GM23248 (cell line): ENCODE data around the gene BCR. TPM values are rescaled to one million over a fixed set of nuclear protein-coding genes. Genes with fewer than 3 reads are reported as not detected.
A peak's percentile ranks its signal among the peaks of the same experiment; 100 is the strongest.

Source experiments
- DNase-seq: peaks from one replicate; pipeline ENCODE4 v3.0.0-alpha.2; 2015
- H2AFZ ChIP-seq: fragments of 200-600 bp; sonication (generic); 2 replicates; pipeline ENCODE4 v1.6.1; 2016; ENCODE audit warnings: antibody characterized with exemption
- H3F3A ChIP-seq: fragments of 200-600 bp; sonication (generic); 2 replicates; pipeline ENCODE4 v1.6.1; 2016; ENCODE audit warnings: mild to moderate bottlenecking, antibody characterized with exemption, mixed run types; ENCODE audit not compliant: insufficient read depth
- H3K27ac ChIP-seq: fragments of 200-600 bp; sonication (generic); 2 replicates; pipeline ENCODE4 v1.5.1; 2016; ENCODE audit warnings: mild to moderate bottlenecking
- H3K27me3 ChIP-seq: fragments of 200-600 bp; sonication (generic); replicated peaks from 2 replicates; pipeline ENCODE4 v1.6.1; 2016; ENCODE audit warnings: mild to moderate bottlenecking; ENCODE audit not compliant: insufficient read depth
- H3K36me3 ChIP-seq: fragments of 200-600 bp; sonication (generic); 2 replicates; pipeline ENCODE4 v1.6.1; 2016; ENCODE audit warnings: low read depth, mild to moderate bottlenecking
- H3K4me1 ChIP-seq: fragments of 200-600 bp; sonication (generic); 2 replicates; pipeline ENCODE4 v1.6.1; 2016; ENCODE audit warnings: mild to moderate bottlenecking; ENCODE audit not compliant: insufficient read depth
- H3K4me2 ChIP-seq: fragments of 200-600 bp; sonication (generic); one replicate; pipeline ENCODE4 v1.6.1; 2016; ENCODE audit warnings: mild to moderate bottlenecking; ENCODE audit not compliant: unreplicated experiment
- H3K4me3 ChIP-seq: fragments of 200-600 bp; sonication (generic); 2 replicates; pipeline ENCODE4 v1.5.1; 2016; ENCODE audit warnings: mild to moderate bottlenecking
- H3K79me2 ChIP-seq: fragments of 200-600 bp; sonication (generic); 2 replicates; pipeline ENCODE4 v1.6.1; 2016; ENCODE audit warnings: mild to moderate bottlenecking; ENCODE audit not compliant: insufficient read depth
- H3K9ac ChIP-seq: fragments of 200-600 bp; sonication (generic); 2 replicates; pipeline ENCODE4 v1.6.1; 2016; ENCODE audit warnings: mild to moderate bottlenecking
- H3K9me2 ChIP-seq: fragments of 200-600 bp; sonication (generic); 2 replicates; pipeline ENCODE4 v1.6.1; 2016; ENCODE audit warnings: mixed run types, mild to moderate bottlenecking, moderate library complexity; ENCODE audit not compliant: insufficient read depth
- H3K9me3 ChIP-seq: fragments of 200-600 bp; sonication (generic); one replicate; pipeline ENCODE4 v1.6.1; 2017; ENCODE audit warnings: low read depth
- H4K20me1 ChIP-seq: fragments of 200-600 bp; sonication (generic); 2 replicates; pipeline ENCODE4 v1.6.0; 2016; ENCODE audit not compliant: insufficient read depth
- EZH2 ChIP-seq: fragments of 200-600 bp; sonication (generic); IDR thresholded peaks from 2 replicates; pipeline ENCODE4 v1.6.1; 2018; ENCODE audit warnings: antibody characterized with exemption, mild to moderate bottlenecking; ENCODE audit not compliant: insufficient read depth, poor library complexity, severe bottlenecking
- EZH2phosphoT487 ChIP-seq: fragments of 200-600 bp; sonication (generic); IDR thresholded peaks from 2 replicates; pipeline ENCODE4 v1.6.1; 2018; ENCODE audit warnings: antibody characterized with exemption, moderate library complexity, mild to moderate bottlenecking, low read depth; ENCODE audit not compliant: insufficient read depth
- WGBS, 2 experiments: methylation state at CpG; one replicate each; pipeline ENCODE4 v1.1.6; 2015 to 2017; ENCODE audit warnings: low lambda C conversion rate in 2 of 2, low coverage in 1 of 2; ENCODE audit errors: missing lambda C conversion rate in 2 of 2; 5-methylcytosine and 5-hydroxymethylcytosine counted together
- in situ Hi-C: fragments of 300-500 bp; cut with MboI; formaldehyde crosslinking; loops from 2 replicates; pipeline ENCODE4 v1.15.0; 2020
- polyA plus RNA-seq: library from polyadenylated mRNA; unstranded; fragments of >200 nt; fragmentation: Nextera tagmentation; extraction: Ambion mirVana; gene quantifications from 2 replicates; pipeline ENCODE4 v1.2.1, GENCODE V29; 2016
- total RNA-seq: library from RNA; depleted of rRNA; stranded (reverse); fragments of >200 nt; shearing (Covaris generic); gene quantifications from 2 replicates; pipeline ENCODE4 v1.2.3, GENCODE V29; 2014

The BCR gene
- total and polyA plus RNA-seq, 2 experiments from 2014 or later: 4.7 to 30.0 TPM

DNA sequence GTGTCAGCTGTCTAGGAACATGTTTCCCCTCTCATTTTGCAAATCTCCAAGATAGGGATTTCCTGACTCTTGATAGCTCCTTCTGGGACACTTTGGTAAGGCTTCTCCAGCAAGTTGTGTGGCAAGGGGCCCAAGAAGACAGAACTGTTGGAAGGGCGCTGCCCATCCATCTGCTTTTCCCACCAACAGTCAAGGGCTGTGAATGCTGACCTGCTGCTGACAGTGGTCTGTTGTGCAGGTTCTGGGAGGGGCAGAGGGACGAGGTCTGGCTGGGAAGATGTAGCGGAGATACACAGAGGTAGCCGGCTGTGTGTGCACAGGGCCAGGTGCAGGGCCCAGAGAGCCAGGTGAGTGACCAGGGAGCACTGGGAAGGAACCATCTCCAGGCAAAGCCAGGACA is 12.2 kb downstream of the BCR start:
- H3F3A ChIP-seq: 0 out of 2 replicates have a peak, but pooled peaks cover 9% of the 10 kb centered on the region
- H4K20me1 ChIP-seq: 0 out of 2 replicates have a peak, but pooled peaks cover 8% of the 10 kb centered on the region
- no peak overlapping the region for H3K27ac ChIP-seq
- 98 to 100% methylated on average over 4 of the region's 4 CpGs for WGBS, 2 experiments
- TF ChIP-seq EZH2phosphoT487 (no peak), EZH2 (no peak)
- no peaks in the 10 kb centered on the region for H3K27me3 ChIP-seq
- H3K9ac ChIP-seq: no peak overlapping the region
- H2AFZ ChIP-seq: no peak overlapping the region
- no peaks in the 10 kb centered on the region for H3K9me2 ChIP-seq
- DNase-seq: no peak
- peaks cover 97% of the 10 kb centered on the region for H3K79me2 ChIP-seq
- peaks cover 17% of the 10 kb centered on the region for H3K4me1 ChIP-seq
- H3K36me3 ChIP-seq: no peaks in the 10 kb centered on the region
- H3K4me2 ChIP-seq: no peak overlapping the region
- in situ Hi-C loops: loop anchor here (25.0 kb wide), 1 partner anchor 345 kb away; no protein-coding TSS in a partner anchor
- no peaks in the 10 kb centered on the region for H3K9me3 ChIP-seq
- H3K4me3 ChIP-seq: no peak overlapping the region

DNA sequence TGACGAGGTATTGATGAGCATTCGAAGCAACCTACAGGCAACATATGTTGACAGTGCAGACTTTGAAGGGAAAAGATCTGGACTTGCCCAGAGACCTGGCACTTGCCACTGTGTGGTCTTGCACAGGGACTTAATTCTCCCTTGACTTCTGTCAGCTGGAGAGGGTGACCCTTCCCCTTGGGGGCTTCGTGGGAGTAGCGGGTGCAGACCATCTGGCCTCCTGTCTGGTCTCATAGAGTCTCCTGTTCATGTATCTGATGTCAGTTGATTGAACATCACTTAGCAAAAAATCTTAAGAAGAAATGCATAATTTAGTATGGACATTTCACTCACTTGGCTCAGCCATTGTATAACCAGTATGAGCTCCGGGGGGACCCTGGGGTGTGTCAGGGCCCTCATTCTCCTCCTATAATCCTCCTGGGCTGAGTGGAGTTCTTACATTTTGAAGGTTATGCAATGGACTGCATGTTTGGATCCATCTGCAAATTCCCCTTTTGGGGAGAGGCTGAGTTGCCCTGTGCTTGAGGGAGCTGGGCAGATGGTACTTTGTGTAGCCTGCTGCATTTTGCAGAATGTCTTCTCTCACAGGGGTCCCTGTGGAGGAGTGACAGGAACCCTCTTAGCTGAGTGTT is 13.0 kb downstream of the BCR start:
- Histone ChIP-seq H3K79me2 (peaks cover 97% of the 10 kb centered on the region), H3K9me2 (no peaks in the 10 kb centered on the region), H3K36me3 (no peaks in the 10 kb centered on the region), H3K27me3 (no peaks in the 10 kb centered on the region), H3K27ac (peak overlapping the region; percentile 2; the same call in 1 of the 2 replicates), H4K20me1 (0 out of 2 replicates have a peak, but pooled peaks cover 3% of the 10 kb centered on the region), H3K4me1 (peaks cover 9% of the 10 kb centered on the region), H3K9me3 (no peaks in the 10 kb centered on the region), H3F3A (0 out of 2 replicates have a peak, but pooled peaks cover 2% of the 10 kb centered on the region), H3K4me3 (no peak overlapping the region), H2AFZ (no peak overlapping the region), H3K9ac (0 out of 2 replicates have a peak overlapping the region, but pooled peaks have one; percentile 13), H3K4me2 (peak overlapping the region; percentile 73)
- 70 to 76% methylated on average over 5 of the region's 5 CpGs for WGBS, 2 experiments
- no peak for DNase-seq
- in situ Hi-C loops: loop anchor here (25.0 kb wide), 1 partner anchor 344 kb away; no protein-coding TSS in a partner anchor
- TF ChIP-seq EZH2: no peak
- TF ChIP-seq EZH2phosphoT487: no peak

DNA sequence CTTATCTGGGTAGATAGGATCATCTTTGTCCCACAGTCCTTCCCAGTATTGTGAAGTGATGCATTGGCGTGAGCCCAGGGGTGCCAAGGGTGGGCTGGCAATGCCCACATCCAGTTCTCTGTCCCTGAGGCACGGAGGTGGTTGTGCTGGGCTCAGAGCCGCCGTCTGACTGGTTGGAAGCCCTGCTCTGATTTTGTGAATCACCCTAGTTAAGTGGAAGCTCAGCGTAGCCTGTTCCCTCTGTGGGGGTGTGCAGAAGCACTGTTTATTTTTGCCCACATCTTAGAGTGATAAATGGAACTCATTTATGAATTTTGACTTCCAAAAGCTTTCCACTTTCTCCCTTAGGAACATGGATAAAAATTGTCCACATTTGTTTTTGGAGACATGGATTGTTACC is 13.6 kb downstream of the BCR start:
- no peak overlapping the region for H2AFZ ChIP-seq
- no peaks in the 10 kb centered on the region for H3F3A ChIP-seq
- H3K9me2 ChIP-seq: no peaks in the 10 kb centered on the region
- H3K9me3 ChIP-seq: no peaks in the 10 kb centered on the region
- H3K79me2 ChIP-seq: peaks cover 97% of the 10 kb centered on the region
- H3K9ac ChIP-seq: 0 out of 2 replicates have a peak overlapping the region, but pooled peaks have one; percentile 13
- WGBS, 2 experiments: 9 to 28% methylated on average over 5 of the region's 5 CpGs
- TF ChIP-seq EZH2phosphoT487: no peak
- no peak for TF ChIP-seq EZH2
- in situ Hi-C loops: loop anchor here (25.0 kb wide), 1 partner anchor 343 kb away; no protein-coding TSS in a partner anchor
- H3K27me3 ChIP-seq: no peaks in the 10 kb centered on the region
- H3K4me3 ChIP-seq: no peak overlapping the region
- peak overlapping the region; percentile 73 for H3K4me2 ChIP-seq
- peak overlapping the region; percentile 2; the same call in 1 of the 2 replicates for H3K27ac ChIP-seq
- no peaks in the 10 kb centered on the region for H3K36me3 ChIP-seq
- 0 out of 2 replicates have a peak, but pooled peaks cover 3% of the 10 kb centered on the region for H4K20me1 ChIP-seq
- DNase-seq: peak; percentile 85
- H3K4me1 ChIP-seq: peaks cover 7% of the 10 kb centered on the region

DNA sequence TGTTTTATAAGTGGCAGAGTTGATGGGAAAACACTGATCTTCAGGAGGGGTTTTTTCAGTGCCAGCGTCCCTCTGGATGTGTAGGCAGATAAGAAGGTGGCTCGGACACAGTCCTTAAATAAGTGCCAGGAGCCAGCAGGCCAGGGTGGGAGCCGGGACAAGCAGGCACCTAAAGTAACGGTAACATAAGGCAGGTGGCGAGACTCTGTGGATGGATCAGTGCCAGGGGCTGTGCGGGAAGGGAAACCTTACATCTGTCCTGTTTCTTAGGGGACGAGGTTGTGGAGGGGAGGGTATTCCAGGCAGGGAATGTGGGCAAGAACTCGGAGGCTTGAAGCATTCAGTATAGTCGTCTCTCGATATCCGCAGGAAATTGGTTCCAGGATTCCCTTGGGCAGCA is 15.9 kb downstream of the BCR start:
- TF ChIP-seq EZH2: no peak
- no peak for TF ChIP-seq EZH2phosphoT487
- Histone ChIP-seq H3K4me2 (no peak overlapping the region), H3K9me2 (no peaks in the 10 kb centered on the region), H3K79me2 (peaks cover 97% of the 10 kb centered on the region), H3K27me3 (no peaks in the 10 kb centered on the region), H3K27ac (no peak overlapping the region), H3F3A (no peaks in the 10 kb centered on the region), H3K9ac (no peak overlapping the region), H3K4me3 (no peak overlapping the region), H3K9me3 (no peaks in the 10 kb centered on the region), H2AFZ (no peak overlapping the region), H3K36me3 (no peaks in the 10 kb centered on the region), H4K20me1 (0 out of 2 replicates have a peak, but pooled peaks cover 3% of the 10 kb centered on the region), H3K4me1 (peaks cover 7% of the 10 kb centered on the region)
- in situ Hi-C loops: loop anchor here (25.0 kb wide), 1 partner anchor 341 kb away; no protein-coding TSS in a partner anchor
- no peak for DNase-seq
- WGBS, 2 experiments: 96% methylated on average over 11 of the region's 11 CpGs
